Measurements from ENCODE around the gene CFAP99.

The CFAP99 gene

DNA sequence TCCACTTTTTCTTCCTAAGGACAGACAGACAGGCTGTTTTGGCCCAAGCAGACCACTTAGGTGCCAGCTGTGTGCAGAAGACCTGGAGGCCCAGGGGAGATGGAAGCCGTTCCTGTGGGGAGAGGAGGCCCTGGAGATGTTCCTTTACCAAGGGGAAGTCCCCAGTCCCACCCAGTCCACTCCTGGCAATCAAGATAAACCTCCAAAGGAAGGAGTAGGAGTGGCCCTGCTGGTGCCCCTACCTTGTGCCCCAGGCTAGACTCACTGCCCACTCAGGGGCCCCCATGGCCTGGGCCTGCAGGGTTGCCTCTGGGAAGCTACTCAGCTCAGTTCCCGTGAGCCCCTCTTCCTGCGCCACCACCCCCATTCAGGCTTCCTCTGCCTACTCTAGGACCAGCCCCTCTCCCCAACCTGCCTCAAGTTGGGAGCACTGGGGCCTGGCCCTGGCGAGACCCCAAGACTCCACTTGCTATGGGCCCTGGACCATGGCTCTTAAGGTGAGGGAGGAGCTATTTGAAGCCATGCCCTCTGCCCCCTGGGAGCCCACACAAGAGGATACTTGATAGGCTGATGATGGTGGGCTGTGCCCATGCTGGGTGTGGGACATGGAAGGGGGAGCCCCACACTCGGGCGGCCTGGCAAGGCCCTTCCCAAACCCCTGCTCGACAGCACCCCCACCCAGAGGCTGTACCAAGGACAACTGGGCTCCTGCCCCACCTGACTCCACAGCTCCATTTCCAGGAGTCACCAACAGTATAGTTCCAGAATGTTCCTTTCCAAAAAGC, 25.4 kb downstream of the CFAP99 start:
- no peak overlapping the region for H3K9ac ChIP-seq (ENCODE audit: insufficient read length, low read depth)

DNA sequence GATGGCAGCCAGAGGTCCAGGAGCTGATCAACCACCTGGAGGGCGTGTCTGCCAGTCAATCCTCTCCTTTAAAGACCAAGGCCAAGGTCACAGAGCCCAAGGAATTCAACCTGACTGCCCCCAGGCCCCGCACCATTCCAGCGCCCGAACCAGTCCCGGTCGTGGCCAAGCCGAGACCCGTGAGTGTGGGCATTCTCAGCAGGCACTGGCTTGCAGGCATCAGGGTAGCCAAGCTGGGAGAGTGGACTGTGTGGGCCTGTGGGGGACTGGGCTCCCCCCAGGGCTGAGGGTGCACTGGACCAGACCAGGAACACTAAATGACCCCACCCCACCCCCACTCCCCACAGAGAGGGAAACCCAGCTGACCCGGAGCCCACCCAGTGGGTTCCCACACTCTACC, 26.4 kb downstream of the CFAP99 start:
- H3K4me1 ChIP-seq (ENCODE audit: insufficient read depth, insufficient read length): peaks cover 10% of the 10 kb centered on the region
- peaks cover 13% of the 10 kb centered on the region for H3K27me3 ChIP-seq (ENCODE audit: insufficient read depth, insufficient read length)
- no peak for TF ChIP-seq YY1 (IDR thresholded peaks at IDR 0.05; ENCODE audit: insufficient read depth, insufficient read length)
- no peak for TF ChIP-seq ZNF274 (IDR thresholded peaks at IDR 0.05; ENCODE audit: low read depth, low read length)
- TF ChIP-seq SUZ12 (IDR thresholded peaks at IDR 0.05; ENCODE audit: extremely low read depth, insufficient read depth, insufficient read length): no peak
- H3K36me3 ChIP-seq (ENCODE audit: insufficient read depth, insufficient read length, low read length): no peaks in the 10 kb centered on the region
- no peaks in the 10 kb centered on the region for H3K9me3 ChIP-seq (ENCODE audit: insufficient read depth, low read length)
- no peak overlapping the region for H3K9ac ChIP-seq (ENCODE audit: insufficient read length, low read depth)
- H3K4me3 ChIP-seq (ENCODE audit: insufficient read length, low read depth): no peak overlapping the region
- DNase-seq (ENCODE audit: low read depth, low spot score): no peak

More for the DNA sequence above, 25.4 kb downstream of the CFAP99 start:
- Histone ChIP-seq H3K4me3 (ENCODE audit: insufficient read length, low read depth) (no peak overlapping the region), H3K36me3 (ENCODE audit: insufficient read depth, insufficient read length, low read length) (no peaks in the 10 kb centered on the region), H3K4me1 (ENCODE audit: insufficient read depth, insufficient read length) (peaks cover 13% of the 10 kb centered on the region), H3K27me3 (ENCODE audit: insufficient read depth, insufficient read length) (peaks cover 13% of the 10 kb centered on the region), H3K9me3 (ENCODE audit: insufficient read depth, low read length) (no peaks in the 10 kb centered on the region)
- TF ChIP-seq YY1 (IDR thresholded peaks at IDR 0.05; ENCODE audit: insufficient read depth, insufficient read length) (no peak), ZNF274 (IDR thresholded peaks at IDR 0.05; ENCODE audit: low read depth, low read length) (no peak), SUZ12 (IDR thresholded peaks at IDR 0.05; ENCODE audit: extremely low read depth, insufficient read depth, insufficient read length) (no peak)
- no peak for DNase-seq (ENCODE audit: low read depth, low spot score)

DNA sequence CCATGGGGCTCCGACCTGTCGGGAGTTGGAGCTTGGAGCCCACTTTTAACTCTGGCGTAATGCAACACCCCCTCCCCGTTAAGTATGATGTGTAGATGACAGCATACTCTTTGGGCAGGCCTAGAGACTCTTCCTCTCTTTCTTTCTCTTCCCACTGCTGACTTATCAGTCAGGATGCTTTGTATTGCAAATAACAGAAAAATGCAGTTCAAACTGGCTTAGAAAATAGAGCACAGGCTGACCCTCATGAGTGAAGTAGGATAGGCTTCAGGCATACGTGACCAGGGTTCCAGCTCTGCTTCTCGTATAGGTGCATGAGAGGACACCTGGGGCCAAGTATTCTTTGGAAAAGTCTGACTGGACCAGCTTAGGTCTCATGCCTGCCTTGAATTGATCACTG, 26.8 kb downstream of the CFAP99 start:
- no peak for DNase-seq (ENCODE audit: low read depth, low spot score)
- TF ChIP-seq SUZ12 (IDR thresholded peaks at IDR 0.05; ENCODE audit: extremely low read depth, insufficient read depth, insufficient read length) (no peak), ZNF274 (IDR thresholded peaks at IDR 0.05; ENCODE audit: low read depth, low read length) (no peak), YY1 (IDR thresholded peaks at IDR 0.05; ENCODE audit: insufficient read depth, insufficient read length) (no peak)
- Histone ChIP-seq H3K9me3 (ENCODE audit: insufficient read depth, low read length) (no peaks in the 10 kb centered on the region), H3K27me3 (ENCODE audit: insufficient read depth, insufficient read length) (peaks cover 13% of the 10 kb centered on the region), H3K36me3 (ENCODE audit: insufficient read depth, insufficient read length, low read length) (no peaks in the 10 kb centered on the region), H3K9ac (ENCODE audit: insufficient read length, low read depth) (no peak overlapping the region), H3K4me3 (ENCODE audit: insufficient read length, low read depth) (no peak overlapping the region), H3K4me1 (ENCODE audit: insufficient read depth, insufficient read length) (peaks cover 10% of the 10 kb centered on the region)

DNA sequence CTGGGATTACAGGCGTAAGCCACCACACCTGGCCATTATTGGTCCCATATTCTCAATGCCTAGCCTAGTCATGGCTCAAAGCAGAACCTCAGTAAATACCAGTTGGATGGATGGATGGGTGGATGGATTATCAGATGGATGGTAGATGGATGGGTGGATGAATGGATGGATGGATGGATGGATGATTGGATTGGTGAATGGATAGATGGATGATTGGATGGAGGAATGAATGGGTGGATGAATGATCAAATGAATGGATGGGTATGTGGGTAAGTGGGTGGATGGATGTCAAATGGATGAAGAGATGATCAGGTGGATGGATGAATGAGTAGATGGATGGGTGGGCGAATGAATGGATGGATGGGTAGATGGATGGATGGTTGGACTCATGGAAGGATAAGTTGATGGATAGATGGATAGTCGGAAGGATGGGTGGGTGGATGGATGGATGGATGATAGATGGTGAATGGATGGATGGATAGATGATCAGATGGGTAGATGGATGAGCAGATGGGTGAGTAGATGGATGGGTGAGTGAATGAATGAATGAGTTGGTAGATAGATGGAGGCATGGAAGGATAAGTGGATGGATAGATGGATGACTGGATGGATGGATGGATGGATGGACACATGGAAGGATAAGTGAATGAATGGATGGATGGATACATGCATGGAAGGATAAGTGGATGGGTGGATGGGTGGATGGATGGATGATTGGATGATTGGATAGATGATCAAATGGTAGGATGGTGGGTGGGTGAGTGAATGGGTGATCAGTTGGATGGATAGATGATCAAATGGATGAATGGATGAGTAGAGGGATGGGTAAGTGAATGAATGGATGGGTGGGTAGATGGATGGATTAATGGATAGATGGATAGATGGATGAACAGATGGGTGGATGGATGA, 28.2 kb downstream of the CFAP99 start:
- Histone ChIP-seq H3K9me3 (ENCODE audit: insufficient read depth, low read length) (no peaks in the 10 kb centered on the region), H3K36me3 (ENCODE audit: insufficient read depth, insufficient read length, low read length) (no peaks in the 10 kb centered on the region), H3K4me3 (ENCODE audit: insufficient read length, low read depth) (no peak overlapping the region), H3K27me3 (ENCODE audit: insufficient read depth, insufficient read length) (peaks cover 13% of the 10 kb centered on the region), H3K9ac (ENCODE audit: insufficient read length, low read depth) (no peak overlapping the region), H3K4me1 (ENCODE audit: insufficient read depth, insufficient read length) (peaks cover 3% of the 10 kb centered on the region)
- TF ChIP-seq YY1 (IDR thresholded peaks at IDR 0.05; ENCODE audit: insufficient read depth, insufficient read length): no peak
- DNase-seq (ENCODE audit: low read depth, low spot score): no peak

DNA sequence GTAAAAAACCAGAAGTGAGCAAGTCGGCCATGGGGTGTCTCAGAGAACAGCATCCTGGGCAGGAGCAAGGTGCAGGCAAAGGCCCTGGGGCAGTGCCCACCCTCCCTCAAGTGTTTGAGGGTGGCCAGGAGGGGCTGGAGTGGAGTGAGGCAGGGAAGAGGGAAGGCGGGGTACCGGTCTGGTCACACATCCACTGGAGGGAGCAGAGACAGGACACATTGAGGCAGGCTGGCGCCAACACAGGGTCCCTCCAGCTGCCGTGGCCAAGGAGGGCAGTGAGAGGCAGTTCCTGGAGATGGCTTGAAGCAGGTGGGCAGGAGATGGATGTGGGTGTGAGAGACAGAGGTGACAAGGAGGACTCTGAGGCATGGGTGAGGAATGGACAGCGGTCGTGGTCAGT, 29.8 kb downstream of the CFAP99 start:
- no peak overlapping the region for H3K9ac ChIP-seq (ENCODE audit: insufficient read length, low read depth)
- no peak for DNase-seq (ENCODE audit: low read depth, low spot score)
- peaks cover 13% of the 10 kb centered on the region for H3K27me3 ChIP-seq (ENCODE audit: insufficient read depth, insufficient read length)
- H3K4me1 ChIP-seq (ENCODE audit: insufficient read depth, insufficient read length): no peaks in the 10 kb centered on the region
- TF ChIP-seq SUZ12 (IDR thresholded peaks at IDR 0.05; ENCODE audit: extremely low read depth, insufficient read depth, insufficient read length): no peak
- TF ChIP-seq ZNF274 (IDR thresholded peaks at IDR 0.05; ENCODE audit: low read depth, low read length): no peak
- TF ChIP-seq YY1 (IDR thresholded peaks at IDR 0.05; ENCODE audit: insufficient read depth, insufficient read length): no peak
- H3K36me3 ChIP-seq (ENCODE audit: insufficient read depth, insufficient read length, low read length): no peaks in the 10 kb centered on the region
- H3K9me3 ChIP-seq (ENCODE audit: insufficient read depth, low read length): no peaks in the 10 kb centered on the region
- no peak overlapping the region for H3K4me3 ChIP-seq (ENCODE audit: insufficient read length, low read depth)

DNA sequence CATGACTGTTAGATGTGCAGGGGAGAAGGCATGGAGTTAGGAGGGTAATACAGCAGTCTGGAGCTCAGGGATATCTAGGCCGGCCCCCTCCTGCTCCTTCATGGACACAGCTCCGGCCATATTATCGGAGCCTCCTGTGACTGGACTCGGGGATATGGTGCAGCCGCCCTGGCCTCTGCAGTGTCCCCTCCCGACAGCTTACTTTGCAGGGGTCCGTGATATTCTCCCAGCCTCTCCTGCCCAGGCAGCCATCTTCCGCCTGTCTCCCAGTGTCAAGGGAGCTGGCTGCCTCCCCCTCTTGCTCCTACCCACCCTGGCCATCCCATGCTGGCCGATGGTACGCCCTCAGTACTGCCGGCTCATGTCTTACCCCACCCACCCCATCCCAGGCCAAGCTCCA, 30.3 kb downstream of the CFAP99 start:
- H3K4me3 ChIP-seq (ENCODE audit: insufficient read length, low read depth): no peak overlapping the region
- no peak for TF ChIP-seq YY1 (IDR thresholded peaks at IDR 0.05; ENCODE audit: insufficient read depth, insufficient read length)
- no peak for TF ChIP-seq SUZ12 (IDR thresholded peaks at IDR 0.05; ENCODE audit: extremely low read depth, insufficient read depth, insufficient read length)
- no peak for TF ChIP-seq ZNF274 (IDR thresholded peaks at IDR 0.05; ENCODE audit: low read depth, low read length)
- no peak for DNase-seq (ENCODE audit: low read depth, low spot score)
- no peaks in the 10 kb centered on the region for H3K9me3 ChIP-seq (ENCODE audit: insufficient read depth, low read length)
- no peak overlapping the region for H3K9ac ChIP-seq (ENCODE audit: insufficient read length, low read depth)
- H3K4me1 ChIP-seq (ENCODE audit: insufficient read depth, insufficient read length): no peaks in the 10 kb centered on the region
- peaks cover 13% of the 10 kb centered on the region for H3K27me3 ChIP-seq (ENCODE audit: insufficient read depth, insufficient read length)
- no peaks in the 10 kb centered on the region for H3K36me3 ChIP-seq (ENCODE audit: insufficient read depth, insufficient read length, low read length)

Measured in NT2/D1 (cell line).